Suprapubic skin (tissue), 4 donors: Measurements from ENCODE around the gene R3HCC1L. TPM values are rescaled to one million over a fixed set of nuclear protein-coding genes. Genes with fewer than 3 reads are reported as not detected.
A peak's percentile ranks its signal among the peaks of the same experiment; 100 is the strongest.

Experiments used
- DNase-seq, 2 donors: peaks; one replicate each; pipeline ENCODE4 v3.0.0-alpha.2; 2019; ENCODE audit warnings: low spot score in 2 of 2
- H3K27ac ChIP-seq: fragments of 200-600 bp; sonication (generic); one replicate; pipeline ENCODE4 v1.5.1; 2019
- H3K27me3 ChIP-seq: fragments of 200-600 bp; sonication (generic); one replicate; pipeline ENCODE4 v1.5.1; 2019
- H3K36me3 ChIP-seq: fragments of 200-600 bp; sonication (generic); one replicate; pipeline ENCODE4 v1.5.1; 2019
- H3K4me1 ChIP-seq: fragments of 200-600 bp; sonication (generic); one replicate; pipeline ENCODE4 v1.5.1; 2019
- H3K4me3 ChIP-seq: fragments of 200-600 bp; sonication (generic); one replicate; pipeline ENCODE4 v1.5.1; 2019; ENCODE audit warnings: mild to moderate bottlenecking
- H3K9me3 ChIP-seq: fragments of 200-600 bp; sonication (generic); one replicate; pipeline ENCODE4 v1.5.1; 2019
- CTCF ChIP-seq, 2 donors: fragments of 200-600 bp in 1 of 2; fragments of 450-650 bp in 1 of 2; sonication (generic) in 1 of 2; IDR thresholded peaks; one replicate each; pipeline ENCODE4 v1.5.1; 2016 to 2019; ENCODE audit warnings: antibody characterized with exemption in 2 of 2, mild to moderate bottlenecking in 1 of 2, moderate library complexity in 1 of 2
- EP300 ChIP-seq: sonication (generic); formaldehyde crosslinking; IDR thresholded peaks from one replicate; pipeline ENCODE4 v1.6.1; 2017; ENCODE audit warnings: antibody characterized with exemption
- POLR2A ChIP-seq, 2 donors: fragments of 450-650 bp; IDR thresholded peaks; one replicate each; pipeline ENCODE4 v1.6.1; 2017; ENCODE audit warnings: antibody characterized with exemption in 2 of 2, mild to moderate bottlenecking in 2 of 2, moderate library complexity in 2 of 2
- POLR2AphosphoS5 ChIP-seq, 3 donors: sonication (generic); formaldehyde crosslinking; IDR thresholded peaks; one replicate each; pipeline ENCODE4 v1.6.1; 2017; ENCODE audit warnings: antibody characterized with exemption in 3 of 3
- WGBS: methylation state at CpG from one replicate; pipeline ENCODE4 v1.1.5; 2018; 5-methylcytosine and 5-hydroxymethylcytosine counted together
- total RNA-seq, 4 donors: library from RNA; depleted of rRNA; stranded (reverse); fragments of >200 nt; gene quantifications; one replicate each; pipeline ENCODE4 v1.1.0, GENCODE V29; 2016

Gene R3HCC1L
- total RNA-seq, 4 donors from 2014 or later, result 7.9 to 17.5 (median 9.7) TPM

DNA sequence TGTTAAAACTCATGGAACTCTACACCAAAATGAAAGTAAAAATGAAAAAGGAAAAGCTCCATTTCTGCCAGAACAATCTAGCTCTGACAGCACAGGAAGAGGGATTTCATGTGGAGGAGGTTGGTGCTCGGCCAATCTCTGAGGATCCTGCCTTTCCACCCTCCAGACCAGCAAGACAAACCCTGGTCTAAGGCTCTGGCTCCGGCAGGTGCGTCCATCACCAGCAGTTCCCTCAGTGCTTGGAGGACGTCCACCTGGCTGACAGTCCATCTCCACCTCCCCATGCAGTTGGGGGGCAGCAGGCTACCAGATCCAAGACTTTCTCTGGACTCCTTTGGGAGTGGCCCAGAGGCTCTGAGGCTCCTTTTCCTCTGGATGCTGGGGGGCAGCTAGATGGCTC lies 158.5 kb downstream of the R3HCC1L start:
- no peaks in the 10 kb centered on the region for H3K36me3 ChIP-seq
- no peaks in the 10 kb centered on the region for H3K27me3 ChIP-seq
- 71% methylated on average over 4 of the region's 4 CpGs for WGBS
- peaks cover 23% of the 10 kb centered on the region for H3K4me1 ChIP-seq
- H3K27ac ChIP-seq, result peak overlapping the region; percentile 35
- H3K4me3 ChIP-seq, result no peak overlapping the region
- H3K9me3 ChIP-seq, result no peaks in the 10 kb centered on the region
- peak in 1 of 2 donors; percentile 38 for DNase-seq
- TF ChIP-seq POLR2AphosphoS5 (IDR thresholded peaks at IDR 0.05) (no peak), CTCF (IDR thresholded peaks at IDR 0.05) (no peak), POLR2A (IDR thresholded peaks at IDR 0.05) (no peak), EP300 (no peak)

DNA sequence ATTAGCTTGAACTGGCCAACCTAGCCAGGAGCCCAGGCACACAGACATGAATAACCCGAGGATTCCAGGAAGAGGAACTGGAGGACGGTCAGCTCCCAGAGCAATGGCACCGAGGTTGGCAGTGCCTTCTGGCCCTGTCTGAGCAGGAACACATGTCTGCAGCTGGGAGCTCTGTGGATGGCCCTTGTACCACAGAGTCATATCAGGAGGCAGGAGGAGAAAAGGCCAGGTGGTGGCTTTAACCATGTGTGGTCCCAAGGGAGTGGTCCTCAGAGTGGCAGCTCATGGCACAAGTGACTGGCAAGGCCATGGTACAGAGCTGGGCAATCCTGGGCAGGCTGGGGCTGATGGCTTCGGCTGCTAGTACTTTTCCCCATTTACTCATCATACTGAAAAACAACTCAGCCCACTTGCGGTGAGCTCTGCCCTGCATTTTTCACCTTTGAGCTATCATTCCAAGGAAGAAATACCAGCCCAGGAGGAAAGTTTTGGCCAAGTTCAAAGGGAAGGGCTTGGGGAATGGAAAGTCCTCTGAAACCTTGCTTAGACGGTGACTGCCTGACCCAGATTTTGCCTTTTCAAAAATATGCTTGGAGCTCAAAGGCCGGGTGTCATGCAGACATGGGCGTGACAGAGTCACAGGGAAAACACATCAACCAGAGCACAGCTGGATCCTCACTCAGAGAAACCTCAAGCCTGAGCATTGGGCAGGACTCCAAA lies 159.3 kb downstream of the R3HCC1L start:
- Histone ChIP-seq H3K27ac (peak overlapping the region; percentile 35), H3K27me3 (no peaks in the 10 kb centered on the region), H3K4me1 (peaks cover 23% of the 10 kb centered on the region), H3K4me3 (no peak overlapping the region), H3K9me3 (no peaks in the 10 kb centered on the region), H3K36me3 (no peaks in the 10 kb centered on the region)
- WGBS, result 37% methylated on average over 7 of the region's 8 CpGs
- TF ChIP-seq EP300 (no peak), CTCF (IDR thresholded peaks at IDR 0.05) (no peak), POLR2A (IDR thresholded peaks at IDR 0.05) (no peak)
- peak in 1 of 2 donors; percentile 72 for DNase-seq

- DNase-seq, result peak in 1 of 2 donors; percentile 43
- TF ChIP-seq EP300 (no peak), POLR2AphosphoS5 (IDR thresholded peaks at IDR 0.05) (no peak), CTCF (IDR thresholded peaks at IDR 0.05) (no peak)
- Histone ChIP-seq H3K27me3 (no peaks in the 10 kb centered on the region), H3K36me3 (no peaks in the 10 kb centered on the region), H3K9me3 (no peaks in the 10 kb centered on the region), H3K4me1 (peaks cover 23% of the 10 kb centered on the region), H3K4me3 (no peak overlapping the region), H3K27ac (no peak overlapping the region)
- WGBS, result 77% methylated on average over 3 of the region's 3 CpGs
Observed at GRCh38 chr10:98294270-98294627, 159.8 kb downstream of the R3HCC1L start.

Other genes starting within 250 kb of the R3HCC1L start
- 1 to 10 TPM; 1.3 to 5.1 (median 2.2) TPM for gene CRTAC1, start 104.0 kb upstream of the R3HCC1L start, total RNA-seq
- 1 to 10 TPM; 1.6 to 2.3 (median 1.7) TPM for gene LOXL4, start 133.5 kb downstream of the R3HCC1L start, total RNA-seq